SK-N-SH (cell line): ENCODE results near the gene OLFM1.

Experiments
- EP300 ChIP-seq, 2 experiments: IDR thresholded peaks; 2 replicates each; pipeline versions ENCODE4 v1.4.0 to v1.6.1; 2012; ENCODE audit warnings: borderline replicate concordance in 1 of 2, low read depth in 1 of 2, low read length in 1 of 2
- GABPA ChIP-seq: IDR thresholded peaks from 2 replicates; pipeline ENCODE4 v1.4.0; 2012; ENCODE audit warnings: low read depth, mild to moderate bottlenecking

DNA sequence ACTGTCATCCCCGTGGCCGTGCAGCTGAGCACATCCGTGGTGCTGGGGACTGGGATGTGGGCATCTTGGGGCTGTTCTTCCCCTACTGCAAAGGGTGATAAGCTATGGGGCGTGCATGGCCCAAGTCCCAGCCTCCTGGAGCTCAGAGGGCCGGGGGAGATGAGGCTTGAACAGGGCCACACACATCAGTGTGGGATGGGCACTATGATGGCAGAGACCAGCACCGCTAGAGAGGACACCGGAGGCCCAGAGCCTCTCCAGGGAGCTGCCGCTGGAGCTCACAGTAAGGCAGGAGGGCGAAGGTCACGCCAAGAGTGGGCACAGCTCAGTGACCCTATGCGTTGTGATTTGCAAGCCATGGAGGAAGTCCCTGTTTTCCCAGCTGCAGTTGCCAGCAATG lies 63.5 kb downstream of the OLFM1 start:
- no peak for TF ChIP-seq EP300 (IDR thresholded peaks at IDR 0.05; ENCODE audit: borderline replicate concordance in 1 of 2, low read depth in 1 of 2, low read length in 1 of 2)
- TF ChIP-seq GABPA, result no peak
